ENCODE results near the gene GOT2. TPM values are rescaled to one million over a fixed set of nuclear protein-coding genes. Genes with fewer than 3 reads are reported as not detected.
"Not testable (repeated sequence)": the region's sequence is repeated elsewhere in the genome, so short reads cannot be mapped to it uniquely, and the experiment has no call there.

The GOT2 gene
- total RNA-seq, 2 donors from 2014 or later = 176 to 337 TPM

- H3K4me3 ChIP-seq = no peak overlapping the region
- TF ChIP-seq CTCF (IDR thresholded peaks at IDR 0.05) = no peak
- no peak for DNase-seq (ENCODE audit: low spot score)
- H3K27me3 ChIP-seq = no peaks in the 10 kb centered on the region
- no peaks in the 10 kb centered on the region for H3K9me3 ChIP-seq
- no peaks in the 10 kb centered on the region for H3K36me3 ChIP-seq
- H3K4me1 ChIP-seq = peaks cover 0 to 6% of the 10 kb centered on the region in 2 donors
- no peak overlapping the region for H3K27ac ChIP-seq
Observed at GRCh38 chr16:58738672-58739296, 4.7 kb upstream of the GOT2 start.

GRCh38 chr16:58736341-58736740 lies 2.2 kb upstream of the GOT2 start:
- peaks cover 0 to 26% of the 10 kb centered on the region in 2 donors for H3K4me1 ChIP-seq
- not testable (repeated sequence) for H3K9me3 ChIP-seq; H3K27ac ChIP-seq; H3K27me3 ChIP-seq; DNase-seq (ENCODE audit: low spot score); H3K36me3 ChIP-seq; H3K4me3 ChIP-seq

DNA sequence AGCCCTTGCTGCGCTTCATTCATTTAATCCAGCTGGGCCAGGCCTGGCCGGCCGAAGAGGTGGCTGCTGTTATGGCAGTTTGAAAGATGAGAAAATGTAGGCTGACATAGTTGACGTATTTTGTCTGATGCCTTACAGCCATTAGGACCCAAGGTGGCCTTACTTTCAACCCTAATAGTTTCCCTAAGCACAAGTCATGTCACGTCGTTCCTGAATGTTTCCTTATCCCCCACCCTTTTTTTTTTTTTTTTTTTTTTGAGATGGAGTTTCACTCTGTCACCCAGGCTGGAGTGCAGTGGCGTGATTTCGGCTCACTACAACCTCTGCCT lies 307 bp upstream of the GOT2 start:
- Histone ChIP-seq H3K9me3 (no peaks in the 10 kb centered on the region), H3K4me3 (peak overlapping the region; percentile 60 to 80), H3K27ac (peak overlapping the region; percentile 82), H3K4me1 (peaks cover 0 to 35% of the 10 kb centered on the region in 2 donors), H3K27me3 (no peaks in the 10 kb centered on the region), H3K36me3 (no peaks in the 10 kb centered on the region)
- DNase-seq (ENCODE audit: low spot score) = no peak
- TF ChIP-seq CTCF (IDR thresholded peaks at IDR 0.05) = no peak

- peak overlapping the region; percentile 60 to 80 for H3K4me3 ChIP-seq
- no peak for TF ChIP-seq CTCF (IDR thresholded peaks at IDR 0.05)
- peaks cover 0 to 40% of the 10 kb centered on the region in 2 donors for H3K4me1 ChIP-seq
- peak overlapping the region; percentile 82 for H3K27ac ChIP-seq
- no peaks in the 10 kb centered on the region for H3K36me3 ChIP-seq
- DNase-seq (ENCODE audit: low spot score) = no peak
- no peaks in the 10 kb centered on the region for H3K9me3 ChIP-seq
- no peaks in the 10 kb centered on the region for H3K27me3 ChIP-seq
Observed at GRCh38 chr16:58733248-58733670, 857 bp downstream of the GOT2 start.

GRCh38 chr16:58732545-58733247 lies 1.4 kb downstream of the GOT2 start:
- no peak for TF ChIP-seq CTCF (IDR thresholded peaks at IDR 0.05)
- Histone ChIP-seq H3K36me3 (no peaks in the 10 kb centered on the region), H3K9me3 (no peaks in the 10 kb centered on the region), H3K27ac (peak overlapping the region; percentile 82), H3K4me3 (peak overlapping the region; percentile 60 to 80), H3K27me3 (no peaks in the 10 kb centered on the region), H3K4me1 (peaks cover 0 to 45% of the 10 kb centered on the region in 2 donors)
- no peak for DNase-seq (ENCODE audit: low spot score)

DNA sequence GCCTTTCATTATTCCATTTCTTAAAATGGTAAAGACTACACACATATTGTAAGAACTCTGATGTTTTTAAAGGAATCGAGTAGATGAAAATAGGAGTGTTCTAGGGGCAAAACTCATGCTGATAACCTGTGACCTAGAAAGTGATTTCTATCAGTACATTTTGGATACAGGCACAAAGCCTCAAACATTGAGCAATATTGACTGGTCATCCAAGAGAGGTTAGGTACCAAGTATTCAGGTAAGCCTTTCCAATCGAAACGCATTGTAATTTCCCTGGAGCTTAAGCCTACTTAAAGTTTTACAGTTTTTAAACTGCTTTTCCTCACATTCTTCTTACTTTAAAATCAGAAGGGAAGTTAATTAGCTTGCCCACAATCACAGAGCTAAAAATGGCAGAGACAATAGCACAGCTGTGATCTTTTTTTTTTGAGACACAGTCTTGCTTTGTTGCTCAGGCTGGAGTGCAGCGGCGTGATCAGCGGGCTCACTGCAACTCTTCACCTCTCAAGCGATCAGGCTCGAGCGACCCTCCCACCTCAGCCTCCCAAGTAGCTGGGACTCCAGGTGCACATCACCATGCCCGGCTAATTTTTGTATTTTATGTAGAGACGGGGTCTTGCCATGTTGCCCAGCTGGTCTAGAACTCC lies 3.3 kb downstream of the GOT2 start:
- no peak for TF ChIP-seq CTCF (IDR thresholded peaks at IDR 0.05)
- Histone ChIP-seq H3K9me3 (no peaks in the 10 kb centered on the region), H3K27me3 (no peaks in the 10 kb centered on the region), H3K4me3 (no peak overlapping the region), H3K4me1 (peaks cover 0 to 47% of the 10 kb centered on the region in 2 donors), H3K27ac (no peak overlapping the region), H3K36me3 (no peaks in the 10 kb centered on the region)
- no peak for DNase-seq (ENCODE audit: low spot score)
